ENCODE measurements around the gene ZDHHC20.

ZDHHC20 gene

GRCh38 chr13:21342699-21343442, 116.2 kb downstream of the ZDHHC20 start:
- H3K4me3 ChIP-seq (replicated peaks; ENCODE audit: low read depth, low read length), result no peak overlapping the region
- DNase-seq (ENCODE audit: low read depth), result no peak
- TF ChIP-seq CTCF (IDR thresholded peaks at IDR 0.05; ENCODE audit: low read length, missing control alignments), result no peak

GRCh38 chr13:21341637-21342422, 117.3 kb downstream of the ZDHHC20 start:
- no peak for TF ChIP-seq CTCF (IDR thresholded peaks at IDR 0.05; ENCODE audit: low read length, missing control alignments)
- no peak for DNase-seq (ENCODE audit: low read depth)
- no peak overlapping the region for H3K4me3 ChIP-seq (replicated peaks; ENCODE audit: low read depth, low read length)

- no peak for TF ChIP-seq CTCF (IDR thresholded peaks at IDR 0.05; ENCODE audit: low read length, missing control alignments)
- DNase-seq (ENCODE audit: low read depth), result no peak
- no peak overlapping the region for H3K4me3 ChIP-seq (replicated peaks; ENCODE audit: low read depth, low read length)
Measured at GRCh38 chr13:21338639-21339278, 120.3 kb downstream of the ZDHHC20 start.

- DNase-seq (ENCODE audit: low read depth), result no peak
- H3K4me3 ChIP-seq (replicated peaks; ENCODE audit: low read depth, low read length), result no peak overlapping the region
- no peak for TF ChIP-seq CTCF (IDR thresholded peaks at IDR 0.05; ENCODE audit: low read length, missing control alignments)
Measured at GRCh38 chr13:21338156-21338555, 120.9 kb downstream of the ZDHHC20 start.

- DNase-seq (ENCODE audit: low read depth), result no peak
- TF ChIP-seq CTCF (IDR thresholded peaks at IDR 0.05; ENCODE audit: low read length, missing control alignments), result no peak
- no peak overlapping the region for H3K4me3 ChIP-seq (replicated peaks; ENCODE audit: low read depth, low read length)
Measured at GRCh38 chr13:21336609-21337349, 122.3 kb downstream of the ZDHHC20 start.

- no peak for TF ChIP-seq CTCF (IDR thresholded peaks at IDR 0.05; ENCODE audit: low read length, missing control alignments)
- H3K4me3 ChIP-seq (replicated peaks; ENCODE audit: low read depth, low read length), result no peak overlapping the region
- DNase-seq (ENCODE audit: low read depth), result no peak
Measured at GRCh38 chr13:21333186-21333585, 125.9 kb downstream of the ZDHHC20 start.

Measured in fibroblast of pulmonary artery (primary cell).